GM19239 (cell line): ENCODE data around the gene ARFGAP3.

ENCODE experiments used
- DNase-seq: peaks from one replicate; pipeline ENCODE4 v3.0.0; 2011; ENCODE audit warnings: low spot score; ENCODE audit not compliant: insufficient read length
- FAIRE-seq: peaks from 2 replicates; lab custom pipeline; 2011; peaks lifted over from hg19 to GRCh38; lab: Jason Lieb, UNC

ARFGAP3 gene, protein sequence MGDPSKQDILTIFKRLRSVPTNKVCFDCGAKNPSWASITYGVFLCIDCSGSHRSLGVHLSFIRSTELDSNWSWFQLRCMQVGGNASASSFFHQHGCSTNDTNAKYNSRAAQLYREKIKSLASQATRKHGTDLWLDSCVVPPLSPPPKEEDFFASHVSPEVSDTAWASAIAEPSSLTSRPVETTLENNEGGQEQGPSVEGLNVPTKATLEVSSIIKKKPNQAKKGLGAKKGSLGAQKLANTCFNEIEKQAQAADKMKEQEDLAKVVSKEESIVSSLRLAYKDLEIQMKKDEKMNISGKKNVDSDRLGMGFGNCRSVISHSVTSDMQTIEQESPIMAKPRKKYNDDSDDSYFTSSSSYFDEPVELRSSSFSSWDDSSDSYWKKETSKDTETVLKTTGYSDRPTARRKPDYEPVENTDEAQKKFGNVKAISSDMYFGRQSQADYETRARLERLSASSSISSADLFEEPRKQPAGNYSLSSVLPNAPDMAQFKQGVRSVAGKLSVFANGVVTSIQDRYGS

DNA sequence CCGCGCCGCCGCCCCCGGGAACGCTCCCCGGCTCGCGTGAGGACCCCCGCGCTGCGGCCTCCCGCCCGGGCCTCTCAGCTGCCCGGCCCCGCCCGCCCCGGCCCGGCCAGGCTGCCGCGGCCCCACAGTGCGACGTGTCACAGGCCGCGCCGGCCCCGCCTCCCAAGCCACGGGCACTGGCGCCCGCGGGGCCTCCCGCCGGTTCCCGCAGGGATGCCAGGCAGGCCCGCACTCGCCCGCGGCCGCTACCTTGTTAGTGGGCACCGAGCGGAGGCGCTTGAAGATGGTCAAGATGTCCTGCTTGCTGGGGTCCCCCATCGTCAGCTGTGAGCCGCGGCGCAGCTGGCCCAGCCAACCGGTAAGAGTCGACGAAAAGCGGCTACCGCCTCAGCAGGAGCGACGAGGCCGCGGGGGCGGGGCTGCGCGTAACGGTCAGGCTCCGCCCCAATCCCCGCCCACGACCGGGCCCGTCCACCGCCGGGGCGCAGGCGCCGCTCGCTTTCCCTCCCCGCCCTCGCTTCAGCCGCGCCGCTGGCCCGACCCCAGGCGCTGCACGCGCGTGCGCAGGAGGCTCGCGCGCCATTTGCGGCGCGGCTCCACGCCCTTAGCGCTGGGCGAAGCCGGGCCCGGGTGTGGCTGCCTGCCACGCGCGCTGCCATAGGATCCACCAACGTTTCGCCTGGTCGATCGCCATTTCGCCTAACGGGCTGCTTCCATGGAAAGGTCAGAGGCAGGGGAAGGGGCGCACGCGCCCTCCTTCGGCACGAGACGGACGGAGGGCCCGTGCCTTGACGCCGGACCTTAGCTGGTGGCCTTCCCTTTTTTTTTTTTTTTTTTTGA lies at the start of gene ARFGAP3:
Gene ARFGAP3 (minus strand): TSS at position 409 of the 840 bp plus-strand sequence. CDS start 91 bp downstream, at position 318.
- FAIRE-seq, result peak; percentile 91
- DNase-seq, result peak; percentile 96

DNA sequence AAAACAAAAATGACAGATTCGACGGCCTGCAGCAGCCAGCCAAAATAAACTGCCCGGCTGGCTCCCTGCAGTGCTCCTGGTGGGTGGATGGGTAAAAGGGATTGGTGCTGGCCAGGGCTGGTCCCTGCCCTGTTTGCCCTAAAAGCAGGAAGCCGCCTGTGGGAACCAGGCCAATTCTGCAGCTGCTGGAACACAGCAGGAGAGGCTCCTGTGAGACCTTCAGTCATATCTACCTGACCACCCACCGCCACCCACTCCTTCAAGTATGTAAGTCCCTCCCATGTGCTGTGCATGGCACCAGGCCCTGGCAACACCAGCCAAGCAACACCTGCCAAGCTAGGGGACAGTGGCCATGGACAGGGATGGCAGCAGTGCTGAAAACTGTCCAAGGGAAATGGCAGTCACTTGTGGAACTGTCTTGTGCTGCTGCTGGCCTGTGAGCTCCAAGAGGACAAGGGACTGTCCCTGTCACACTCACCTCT lies 48.7 kb upstream of the ARFGAP3 start:
- DNase-seq, result no peak
- no peak for FAIRE-seq

DNA sequence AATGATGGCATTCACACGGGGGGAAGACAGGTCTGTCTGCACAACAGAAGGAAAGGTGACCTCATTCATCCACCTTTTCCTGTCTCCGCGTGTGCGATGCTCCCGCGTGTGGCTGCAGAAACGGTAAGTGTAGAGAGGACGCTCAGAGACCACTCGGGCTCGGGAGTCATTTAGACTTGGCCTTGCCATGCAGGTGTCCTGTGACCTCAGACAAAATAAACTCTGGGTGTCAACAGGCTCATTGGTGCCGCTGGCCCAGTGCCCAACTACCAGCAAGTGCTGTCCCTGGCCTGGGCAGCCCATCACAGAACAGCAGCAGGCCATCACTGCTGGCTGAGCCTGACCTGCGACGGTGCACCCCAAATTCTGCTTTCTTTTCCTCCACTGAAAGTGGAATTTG lies 48.1 kb upstream of the ARFGAP3 start:
- DNase-seq (no peak), FAIRE-seq (no peak)

DNA sequence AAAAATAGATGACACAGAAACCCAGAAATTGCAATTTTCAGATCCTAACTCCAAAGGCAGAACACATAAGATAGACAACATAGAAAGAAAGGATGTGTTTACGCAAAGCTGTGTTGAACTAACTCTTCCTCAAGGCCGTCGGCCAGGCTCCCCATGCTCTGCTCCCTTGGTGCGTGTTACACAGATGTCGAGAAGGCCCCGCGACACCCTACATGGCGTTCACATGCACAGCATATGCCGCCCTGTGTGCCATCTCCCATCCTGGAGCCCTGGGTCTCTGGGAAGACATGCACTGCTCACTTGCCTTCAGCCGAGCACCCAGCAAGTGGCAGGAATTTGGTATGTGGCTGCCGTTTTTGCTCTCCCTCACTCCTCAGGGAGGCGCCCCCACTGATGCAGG lies 47.0 kb upstream of the ARFGAP3 start:
- DNase-seq (no peak), FAIRE-seq (no peak)

DNA sequence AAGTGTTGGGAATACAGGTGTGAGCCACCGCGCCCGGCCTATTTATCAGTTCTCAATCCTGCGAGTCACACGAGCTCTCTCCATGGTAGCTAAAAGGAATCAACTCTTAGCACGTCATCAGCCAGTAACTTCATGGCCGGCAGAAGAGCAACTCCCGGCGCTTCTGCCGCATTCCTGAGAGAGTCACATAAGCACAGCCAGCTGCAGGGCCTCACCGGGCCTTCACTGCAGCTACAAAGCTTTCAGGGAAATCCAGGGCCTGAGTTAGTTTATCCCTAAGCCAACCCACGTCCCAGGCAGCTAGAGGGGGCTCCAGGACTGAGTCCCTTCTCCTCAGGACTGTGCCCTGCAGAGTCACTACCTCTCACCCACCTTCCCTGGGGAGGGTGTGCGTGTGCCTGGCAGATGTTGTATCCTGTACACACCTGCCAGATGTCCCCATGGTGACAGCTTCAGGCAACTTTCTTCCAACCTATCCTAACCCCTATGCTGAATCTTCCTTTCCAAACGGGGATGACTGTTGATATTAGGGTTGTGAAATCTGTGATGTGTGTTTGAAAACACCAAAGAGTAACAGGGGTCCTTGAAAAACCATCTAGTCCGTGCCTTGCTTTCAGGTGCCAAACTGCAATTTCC lies 45.9 kb upstream of the ARFGAP3 start:
- DNase-seq (no peak), FAIRE-seq (no peak)

DNA sequence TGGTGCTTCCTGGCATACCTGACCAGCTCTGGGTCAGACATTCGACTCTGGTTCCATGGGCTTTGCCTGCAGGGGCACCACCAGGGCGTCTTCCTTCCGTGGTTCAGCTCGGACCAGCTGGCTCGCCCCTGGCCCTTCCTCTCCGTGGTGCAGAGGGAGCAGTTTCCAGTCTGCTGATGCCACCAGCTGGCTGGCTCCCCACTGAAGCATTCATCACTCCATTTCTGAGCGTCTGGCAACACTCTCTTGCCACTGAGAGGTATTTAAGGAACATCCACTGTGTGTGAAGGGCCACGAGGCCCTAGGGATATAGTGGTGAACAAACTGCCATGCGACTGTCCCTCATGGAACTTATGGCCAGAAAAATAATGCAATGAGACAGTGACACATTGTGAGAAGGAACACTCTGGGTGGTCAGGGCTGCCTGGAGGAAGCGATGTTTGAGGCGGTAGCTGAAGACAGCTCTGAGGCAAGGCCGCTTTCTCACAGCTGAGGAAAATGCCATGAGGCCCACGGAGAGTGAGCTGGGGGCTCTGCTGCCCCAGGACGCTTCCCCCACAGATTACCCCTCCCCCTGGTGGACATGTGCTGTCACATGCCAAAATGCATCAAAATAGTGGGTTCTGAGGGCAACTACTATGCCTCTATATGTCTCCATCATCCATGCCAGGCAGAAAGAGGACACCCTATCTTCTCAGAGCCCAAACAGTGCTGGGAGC lies 44.9 kb upstream of the ARFGAP3 start:
- FAIRE-seq, result no peak
- DNase-seq, result no peak

DNA sequence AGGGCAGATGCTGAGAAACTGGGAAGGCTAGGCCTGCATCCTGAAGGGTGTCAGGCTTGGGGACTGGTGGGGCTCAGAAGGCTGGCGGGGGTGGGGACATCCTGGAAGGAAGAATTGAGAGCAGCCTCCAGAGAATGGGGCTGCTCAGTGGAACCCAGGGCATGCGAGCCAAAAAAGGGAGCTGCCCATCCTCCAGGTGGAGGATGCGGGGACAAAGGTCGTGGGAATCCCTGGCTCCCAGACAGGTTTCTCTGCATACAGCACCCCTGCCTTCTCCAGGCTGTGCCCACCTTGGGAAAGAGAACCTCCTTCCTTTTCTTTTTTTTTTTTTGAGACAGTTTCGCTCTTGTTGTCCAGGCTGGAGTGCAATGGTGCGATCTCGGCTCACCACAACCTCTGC lies 40.9 kb upstream of the ARFGAP3 start:
- FAIRE-seq (no peak), DNase-seq (no peak)

DNA sequence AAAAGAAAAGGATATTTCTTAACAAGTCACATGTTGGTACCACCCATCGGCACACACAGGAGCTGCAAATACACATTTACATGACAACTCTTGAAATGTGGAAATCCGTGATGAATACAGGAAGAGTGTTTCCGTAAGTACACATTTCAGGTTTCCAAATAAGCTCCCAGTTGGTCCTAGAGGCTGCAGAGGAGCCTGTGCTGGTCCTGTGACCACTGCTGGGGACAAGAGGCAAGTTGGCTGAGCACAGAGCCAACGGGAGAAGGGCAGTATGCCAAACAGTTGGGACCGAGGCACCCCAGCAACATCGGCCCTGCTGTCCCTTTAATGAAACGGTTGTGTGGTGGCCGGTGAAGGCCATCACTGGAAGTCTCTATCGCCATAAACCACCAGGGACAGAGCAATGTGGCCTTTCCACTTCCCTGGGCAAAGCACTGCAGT lies 38.5 kb upstream of the ARFGAP3 start:
- DNase-seq (no peak), FAIRE-seq (no peak)

DNA sequence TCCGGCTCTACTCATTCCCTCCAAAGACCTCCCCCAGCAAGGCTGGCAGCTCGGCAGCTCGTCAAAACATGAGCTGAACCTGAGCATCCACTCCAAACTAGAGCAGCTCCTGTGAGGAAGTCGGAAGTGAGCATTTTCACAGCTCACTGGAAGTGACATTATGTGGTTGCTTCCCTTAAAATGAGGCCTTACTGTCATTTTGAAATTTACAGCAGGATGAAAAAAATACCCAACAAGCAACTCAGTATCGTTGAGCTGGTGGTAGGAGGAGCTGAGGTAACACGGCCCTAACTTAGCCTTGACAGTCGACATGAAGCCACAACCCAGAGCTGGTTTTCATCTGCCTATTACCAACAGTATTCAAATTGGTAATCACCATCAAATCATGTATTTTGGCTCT lies 38.0 kb upstream of the ARFGAP3 start:
- FAIRE-seq (peak; percentile 100), DNase-seq (peak; percentile 37)

DNA sequence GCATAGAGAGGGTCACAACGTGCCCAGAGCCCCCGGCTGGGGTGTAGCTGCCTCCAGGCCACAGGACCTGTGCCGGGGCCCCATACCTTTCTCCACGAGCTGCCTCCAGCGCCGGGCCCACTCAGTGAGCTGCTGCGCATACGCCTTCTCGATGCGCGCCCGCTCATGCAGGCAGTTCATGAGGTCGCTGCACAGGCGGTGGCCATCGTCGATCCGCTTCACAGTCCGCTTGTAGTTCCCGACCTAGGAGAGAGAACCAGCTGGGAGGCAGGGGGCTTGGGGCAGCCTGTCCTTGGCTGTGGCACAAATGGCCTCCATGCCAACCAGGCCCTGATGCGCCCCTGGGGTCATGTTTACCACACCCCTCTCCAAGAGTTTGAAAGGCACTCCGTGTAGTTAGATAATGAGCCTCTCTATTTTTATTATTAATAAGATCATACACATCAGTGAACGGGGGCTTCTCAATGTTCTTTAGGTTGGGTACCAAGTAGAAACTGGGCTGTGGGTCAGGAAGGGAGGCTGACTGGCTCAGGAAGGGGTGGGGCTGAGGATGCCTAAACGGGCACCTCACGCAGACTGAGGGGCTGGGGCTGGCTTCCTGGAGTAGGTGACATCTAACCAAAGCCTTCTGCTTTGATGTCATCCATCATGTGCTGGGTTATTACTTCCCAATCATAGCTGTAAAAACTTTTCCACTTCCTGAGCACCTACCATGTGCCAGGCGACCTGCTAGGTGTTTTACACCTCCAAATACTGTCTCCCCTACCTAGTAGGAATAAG lies 36.5 kb upstream of the ARFGAP3 start:
- no peak for DNase-seq
- FAIRE-seq, result no peak

DNA sequence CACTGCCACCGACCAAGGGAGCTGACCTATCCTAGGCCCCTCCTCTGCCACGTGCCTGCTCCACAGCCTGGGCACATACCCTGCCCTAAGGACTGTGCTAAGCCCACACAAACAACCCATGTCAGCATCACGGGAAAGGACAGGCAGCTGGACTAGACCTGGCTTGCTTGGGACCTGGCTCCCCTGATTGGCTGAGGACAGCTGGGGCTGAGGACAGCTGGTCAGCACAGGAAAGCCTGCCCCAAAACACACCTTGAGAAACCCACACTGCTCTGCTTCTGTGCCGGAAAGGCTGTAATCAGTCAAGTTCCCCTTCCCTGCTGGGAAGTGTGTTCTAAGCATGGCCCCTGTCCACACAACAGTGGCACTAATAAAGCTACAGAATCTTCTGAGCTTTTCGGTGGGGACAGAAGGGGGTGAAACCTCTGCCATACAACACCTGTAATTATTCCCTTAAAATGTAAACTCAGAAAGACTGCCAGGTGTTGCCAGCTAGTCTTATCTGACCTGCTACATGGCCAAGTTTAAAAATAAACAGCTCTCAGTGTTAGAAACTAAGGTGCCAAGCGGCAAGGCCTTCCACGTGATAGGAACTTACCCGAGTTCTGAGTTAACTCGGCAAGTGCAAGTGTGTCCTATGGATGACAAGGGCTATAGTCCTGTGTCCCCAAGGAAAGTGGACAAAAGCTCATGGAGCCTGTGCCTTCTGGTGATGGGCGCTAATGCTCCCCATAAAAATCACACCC lies 35.7 kb upstream of the ARFGAP3 start:
- FAIRE-seq, result peak; percentile 89

DNA sequence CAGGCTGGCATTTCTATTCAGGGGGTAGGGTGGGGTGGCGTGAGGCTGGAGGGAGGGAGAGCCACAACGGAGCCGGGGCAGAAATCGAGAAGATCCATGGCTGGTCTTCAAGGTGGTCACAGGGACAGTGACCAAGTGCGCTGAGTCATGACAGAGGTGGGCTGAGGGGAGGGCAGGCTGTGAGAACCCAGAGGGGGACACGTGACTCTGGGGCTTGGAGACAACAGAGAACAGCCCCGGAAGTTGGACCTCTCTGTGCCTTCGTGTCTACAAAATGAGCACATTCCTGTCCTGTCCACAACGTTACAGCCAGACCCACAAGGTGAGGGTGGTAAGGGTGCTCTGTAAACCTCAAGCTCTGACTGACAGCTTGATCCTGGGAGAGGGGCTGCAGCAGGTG lies 35.1 kb upstream of the ARFGAP3 start:
- FAIRE-seq (no peak), DNase-seq (no peak)

More for the DNA sequence above, 35.7 kb upstream of the ARFGAP3 start:
- DNase-seq, result peak; percentile 36

DNA sequence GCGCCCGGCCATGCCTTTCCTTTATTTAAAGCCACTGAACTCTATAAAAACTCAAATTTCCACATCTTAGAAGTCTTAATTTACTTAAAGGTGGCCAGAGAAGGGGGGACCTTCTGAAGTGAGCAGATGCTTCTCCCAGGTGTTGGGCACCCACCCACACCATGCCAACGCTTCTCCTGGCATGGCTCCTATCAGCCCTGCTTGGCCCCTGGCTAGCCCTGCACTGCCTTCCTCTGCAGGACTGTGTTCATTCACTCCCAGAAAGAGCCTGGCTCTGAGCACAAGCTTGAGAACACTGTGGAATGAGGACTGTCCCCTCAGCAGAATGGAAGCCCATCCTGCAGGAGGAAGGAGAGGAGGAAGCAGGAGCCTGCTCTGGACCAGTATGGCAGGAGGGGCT lies 34.6 kb upstream of the ARFGAP3 start:
- no peak for DNase-seq
- no peak for FAIRE-seq

DNA sequence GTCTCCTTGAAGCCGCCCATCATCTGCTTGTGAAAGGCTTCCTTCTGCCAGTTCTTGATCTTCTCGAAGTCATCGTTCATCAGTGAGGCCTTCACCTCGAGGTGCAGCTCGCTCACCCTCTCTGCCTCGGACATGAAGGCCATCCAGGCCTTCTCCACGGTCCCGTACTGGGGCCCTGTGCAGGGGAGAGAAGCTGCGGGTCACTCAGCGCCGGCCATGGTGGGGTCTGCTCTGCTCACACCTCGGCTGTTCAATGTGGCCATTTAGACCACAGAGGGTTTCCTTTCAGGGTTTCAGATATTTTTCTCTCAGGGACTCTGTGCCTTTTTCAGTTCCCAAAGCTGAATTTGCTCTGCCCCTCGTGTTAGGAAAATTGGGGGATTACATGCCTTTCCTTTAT lies 33.9 kb upstream of the ARFGAP3 start:
- peak; percentile 87 for FAIRE-seq
- DNase-seq, result no peak

DNA sequence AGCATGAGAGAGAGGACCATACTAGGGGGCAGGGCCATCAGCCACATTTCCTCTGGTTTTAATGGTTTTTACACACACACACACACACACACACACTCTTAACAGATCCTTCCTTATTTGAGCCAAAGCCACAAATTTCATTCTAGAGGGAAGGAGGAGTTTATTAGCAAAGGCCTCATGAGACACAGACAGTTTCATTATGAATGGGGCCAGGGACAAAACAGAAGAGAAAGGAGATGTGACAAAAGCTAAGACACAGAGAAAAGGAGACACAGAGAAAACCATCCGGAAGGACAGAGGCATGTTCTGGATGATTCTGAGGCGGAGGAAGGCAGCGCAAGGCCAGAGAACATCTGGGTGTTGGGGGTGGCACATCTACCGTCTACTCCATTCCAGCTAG lies 32.2 kb upstream of the ARFGAP3 start:
- FAIRE-seq, result peak; percentile 98
- peak; percentile 70 for DNase-seq

DNA sequence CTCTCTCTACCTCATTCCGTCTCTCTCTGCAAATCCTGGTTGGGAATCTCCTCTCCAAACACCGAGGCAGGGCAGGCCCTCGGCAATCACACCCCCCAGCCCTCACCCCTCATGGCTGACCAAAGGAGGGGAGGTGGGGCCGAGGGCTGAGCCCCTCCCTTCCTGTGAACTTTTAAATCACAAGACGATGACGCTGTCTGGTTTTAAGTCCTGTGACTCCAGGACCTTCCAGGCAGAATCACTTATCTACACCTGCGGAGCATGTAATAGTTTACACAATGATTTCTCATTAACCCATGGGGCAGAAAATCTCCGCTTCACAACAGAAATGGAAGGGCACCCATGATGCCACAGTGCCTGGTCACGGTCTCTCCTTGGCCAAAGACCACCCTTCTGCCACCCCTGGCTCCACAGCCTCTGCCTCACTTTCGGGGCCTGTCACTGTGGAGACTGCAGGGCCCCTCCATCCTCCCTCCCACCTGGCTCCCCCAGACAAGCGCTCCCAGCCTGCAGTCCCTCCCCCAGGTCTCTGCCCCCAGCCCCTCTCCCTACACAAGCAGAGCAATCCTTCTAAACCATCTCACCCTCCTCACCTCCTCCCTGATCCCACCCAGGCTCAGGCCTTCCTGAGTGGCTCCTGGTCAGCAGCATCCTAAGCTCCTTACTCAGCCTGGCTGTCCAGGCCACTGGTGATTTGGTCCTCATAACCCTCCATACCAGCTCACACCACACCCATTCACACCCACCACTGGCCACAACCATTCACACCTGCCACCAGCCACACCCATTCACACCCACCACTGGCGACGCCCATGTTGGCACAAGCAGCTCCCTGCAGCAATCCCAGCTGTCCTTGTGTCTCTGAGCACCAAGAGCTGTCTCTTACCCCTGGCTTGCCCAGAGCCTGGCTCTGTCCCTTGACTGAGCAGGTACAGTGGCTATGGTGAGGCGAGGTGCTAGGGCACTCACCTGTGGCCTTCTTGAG lies 30.7 kb upstream of the ARFGAP3 start:
- no peak for DNase-seq

DNA sequence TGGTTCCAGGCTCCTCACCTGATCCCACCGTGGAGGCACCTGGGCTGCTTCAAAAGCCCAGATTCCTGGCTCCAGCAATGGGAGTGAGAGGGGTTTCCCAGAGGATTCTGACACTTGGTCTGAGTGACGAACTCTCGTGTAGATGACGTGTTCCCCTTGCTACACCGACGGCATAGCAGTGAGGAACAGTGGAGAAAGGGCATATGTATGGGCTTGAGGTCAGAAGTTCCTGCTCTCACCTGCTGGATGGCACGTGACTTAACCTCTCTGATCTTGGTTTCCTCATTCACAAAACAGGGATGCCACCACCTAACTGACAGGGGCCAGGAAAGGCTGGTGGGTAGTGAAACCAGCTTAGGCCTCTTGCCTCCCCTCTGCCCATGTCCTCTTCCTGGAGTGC lies 30.0 kb upstream of the ARFGAP3 start:
- DNase-seq, result no peak

More for the DNA sequence above, 30.7 kb upstream of the ARFGAP3 start:
- FAIRE-seq, result no peak

More for the DNA sequence above, 30.0 kb upstream of the ARFGAP3 start:
- no peak for FAIRE-seq
